Measurements from ENCODE around the gene ATRN.

- no peak for TF ChIP-seq CTCF (optimal IDR thresholded peaks at IDR 0.05 in 1 of 3, IDR thresholded peaks at IDR 0.05 in 1 of 3, conservative IDR thresholded peaks at IDR 0.05 in 1 of 3; ENCODE audit: extremely low read depth in 1 of 3, insufficient read depth in 2 of 3, low read length in 3 of 3)
- no peak for TF ChIP-seq EZH2 (IDR thresholded peaks at IDR 0.05; ENCODE audit: low read length)
Observed at GRCh38 chr20:3658716-3659491, 188.1 kb downstream of the ATRN start.

Data from keratinocyte (primary cell).